ENCODE measurements around the gene FCER1A.

GRCh38 chr1:159334797-159335196 lies 32.7 kb downstream of the FCER1A start:
- no peak for TF ChIP-seq EZH2 (IDR thresholded peaks at IDR 0.05; ENCODE audit: borderline replicate concordance, low read depth, low read length, severe bottlenecking)
- no peak for TF ChIP-seq CTCF (IDR thresholded peaks at IDR 0.05; ENCODE audit: borderline replicate concordance, extremely low read depth, low read length, poor library complexity, severe bottlenecking)
